ENCODE measurements around the gene GABRD. TPM values are rescaled to one million over a fixed set of nuclear protein-coding genes. Genes with fewer than 3 reads are reported as not detected.
A peak's percentile ranks its signal among the peaks of the same experiment; 100 is the strongest.

The GABRD gene
- total RNA-seq, 1 donor from 2014 or later: not detected

DNA sequence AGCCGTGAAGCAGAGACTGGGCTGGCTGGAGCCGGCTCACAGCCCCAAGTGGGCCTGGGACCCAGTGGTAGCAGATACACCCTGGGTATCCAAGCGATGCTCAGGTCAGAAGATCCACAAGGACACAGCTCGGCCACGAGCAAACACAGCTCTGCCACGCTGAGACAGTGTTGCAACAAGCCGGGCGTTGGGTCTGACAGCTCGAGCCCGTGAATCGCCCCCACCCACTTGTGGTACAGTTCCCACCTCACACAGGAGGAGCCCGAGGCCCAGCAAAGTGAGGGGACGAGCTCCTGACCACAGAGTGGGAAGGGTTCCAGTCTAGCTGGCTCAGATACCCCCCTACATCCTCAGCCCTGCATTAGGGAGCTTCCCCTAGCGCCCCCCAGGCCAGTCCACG, 22.2 kb downstream of the GABRD start:
- Histone ChIP-seq H3K27me3 (no peaks in the 10 kb centered on the region), H3K27ac (no peak overlapping the region), H3K4me1 (no peaks in the 10 kb centered on the region), H3K9me3 (no peaks in the 10 kb centered on the region), H3K4me3 (no peak overlapping the region), H3K36me3 (no peaks in the 10 kb centered on the region)
- TF ChIP-seq, protein P1, sequence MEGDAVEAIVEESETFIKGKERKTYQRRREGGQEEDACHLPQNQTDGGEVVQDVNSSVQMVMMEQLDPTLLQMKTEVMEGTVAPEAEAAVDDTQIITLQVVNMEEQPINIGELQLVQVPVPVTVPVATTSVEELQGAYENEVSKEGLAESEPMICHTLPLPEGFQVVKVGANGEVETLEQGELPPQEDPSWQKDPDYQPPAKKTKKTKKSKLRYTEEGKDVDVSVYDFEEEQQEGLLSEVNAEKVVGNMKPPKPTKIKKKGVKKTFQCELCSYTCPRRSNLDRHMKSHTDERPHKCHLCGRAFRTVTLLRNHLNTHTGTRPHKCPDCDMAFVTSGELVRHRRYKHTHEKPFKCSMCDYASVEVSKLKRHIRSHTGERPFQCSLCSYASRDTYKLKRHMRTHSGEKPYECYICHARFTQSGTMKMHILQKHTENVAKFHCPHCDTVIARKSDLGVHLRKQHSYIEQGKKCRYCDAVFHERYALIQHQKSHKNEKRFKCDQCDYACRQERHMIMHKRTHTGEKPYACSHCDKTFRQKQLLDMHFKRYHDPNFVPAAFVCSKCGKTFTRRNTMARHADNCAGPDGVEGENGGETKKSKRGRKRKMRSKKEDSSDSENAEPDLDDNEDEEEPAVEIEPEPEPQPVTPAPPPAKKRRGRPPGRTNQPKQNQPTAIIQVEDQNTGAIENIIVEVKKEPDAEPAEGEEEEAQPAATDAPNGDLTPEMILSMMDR (IDR thresholded peaks at IDR 0.05): no peak
- intact Hi-C loops (cut with DNase I): loop anchor here (10.0 kb wide), 1 partner anchor 97 kb away; no protein-coding TSS in a partner anchor
- no peak for DNase-seq (ENCODE audit: low spot score in 2 of 2)

DNA sequence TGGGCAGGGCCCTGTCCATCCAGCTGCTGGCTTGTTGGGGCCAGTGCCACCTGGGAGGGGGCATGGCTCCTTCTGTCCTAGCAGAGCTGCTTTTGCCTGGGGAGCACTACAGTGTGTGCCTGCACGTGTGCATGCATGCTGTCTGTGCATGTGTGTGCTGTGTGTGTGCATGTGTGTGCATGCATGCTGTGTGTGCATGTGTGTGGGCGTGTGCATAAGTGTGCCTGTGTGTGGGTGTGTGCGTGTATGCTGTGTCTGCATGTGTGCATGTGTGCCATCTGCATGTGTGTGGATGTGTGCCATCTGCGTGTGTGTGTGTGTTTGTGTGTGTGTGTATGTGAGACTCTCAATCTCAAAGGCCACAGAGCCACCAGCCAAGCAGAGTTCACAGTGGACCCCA, 22.7 kb downstream of the GABRD start:
- no peak for DNase-seq (ENCODE audit: low spot score in 2 of 2)
- no peaks in the 10 kb centered on the region for H3K4me1 ChIP-seq
- intact Hi-C loops (cut with DNase I): loop anchor here (10.0 kb wide), 1 partner anchor 97 kb away; no protein-coding TSS in a partner anchor
- no peaks in the 10 kb centered on the region for H3K36me3 ChIP-seq
- TF ChIP-seq, protein P1 (IDR thresholded peaks at IDR 0.05): no peak
- H3K4me3 ChIP-seq: no peak overlapping the region
- H3K27me3 ChIP-seq: no peaks in the 10 kb centered on the region
- H3K27ac ChIP-seq: no peak overlapping the region
- no peaks in the 10 kb centered on the region for H3K9me3 ChIP-seq

DNA sequence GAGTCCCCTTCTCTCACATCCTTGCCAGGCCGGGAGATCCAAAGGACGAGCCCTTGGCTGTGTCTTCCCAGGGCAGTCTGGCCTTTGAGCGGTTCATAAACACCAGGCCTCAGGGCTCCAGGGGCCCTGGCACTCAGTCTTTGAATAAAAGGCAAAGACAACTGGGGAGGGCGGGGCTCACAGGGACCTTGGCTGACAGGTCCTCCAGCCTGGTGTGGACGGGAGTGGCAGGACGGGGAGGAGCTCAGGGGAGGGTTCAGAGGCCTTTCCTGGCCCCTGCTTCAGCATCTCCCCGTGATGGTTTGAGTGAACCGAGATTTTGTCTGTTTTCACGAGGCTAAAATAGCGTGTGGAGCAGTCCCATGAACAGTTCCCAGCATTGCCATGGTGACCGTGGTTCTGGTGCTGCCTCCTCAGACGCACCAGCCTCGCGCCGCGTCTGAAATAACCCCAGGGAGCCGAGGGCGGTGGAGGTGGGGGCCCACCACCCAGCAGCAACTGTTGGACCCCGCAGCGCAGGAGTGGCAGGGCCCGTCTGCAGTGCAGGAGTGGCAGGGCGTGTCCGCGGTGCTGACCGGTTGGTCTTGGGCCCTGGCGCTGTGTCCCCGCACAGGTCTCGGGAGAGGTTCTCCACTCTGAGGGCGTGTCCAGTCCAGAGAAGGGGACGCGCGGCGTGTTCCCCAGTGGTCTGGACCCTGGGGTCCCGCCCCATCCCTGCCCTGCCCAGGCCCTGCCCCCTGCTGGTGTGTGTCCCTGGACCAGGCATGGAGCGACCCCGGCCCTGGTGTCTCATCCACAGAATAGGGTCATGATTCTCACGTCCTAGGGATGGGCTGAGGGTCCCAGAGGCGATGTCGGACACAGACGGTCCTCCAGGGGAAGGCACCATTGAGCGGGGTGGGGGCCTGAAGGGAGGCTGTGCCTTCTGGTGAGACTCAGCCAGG, 24.0 kb downstream of the GABRD start:
- no peak for DNase-seq (ENCODE audit: low spot score in 2 of 2)
- TF ChIP-seq, protein P1 (IDR thresholded peaks at IDR 0.05): no peak
- Histone ChIP-seq H3K4me3 (no peak overlapping the region), H3K36me3 (no peaks in the 10 kb centered on the region), H3K27me3 (peaks cover 4% of the 10 kb centered on the region), H3K27ac (no peak overlapping the region), H3K9me3 (no peaks in the 10 kb centered on the region), H3K4me1 (no peaks in the 10 kb centered on the region)
- intact Hi-C loops (cut with DNase I): loop anchor here (10.0 kb wide), 1 partner anchor 98 kb away; no protein-coding TSS in a partner anchor

DNA sequence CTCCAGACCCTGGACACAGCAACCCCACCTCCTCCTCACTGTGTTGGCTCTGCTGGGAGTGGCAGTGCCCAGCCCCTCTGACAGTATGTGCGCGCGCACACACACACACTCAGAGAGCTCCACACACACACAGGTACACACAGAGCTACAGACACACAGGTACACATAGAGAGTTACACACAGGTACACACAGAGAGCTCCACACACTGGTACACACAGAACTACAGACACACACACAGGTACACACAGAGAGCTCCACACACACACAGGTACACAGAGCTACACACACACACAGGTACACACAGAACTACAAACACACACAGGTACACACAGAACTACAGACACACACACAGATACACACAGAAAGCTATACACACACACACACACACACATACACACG, 24.7 kb downstream of the GABRD start:
- Histone ChIP-seq H3K27me3 (peaks cover 4% of the 10 kb centered on the region), H3K36me3 (no peaks in the 10 kb centered on the region), H3K9me3 (no peaks in the 10 kb centered on the region), H3K27ac (no peak overlapping the region), H3K4me3 (no peak overlapping the region), H3K4me1 (no peaks in the 10 kb centered on the region)
- intact Hi-C loops (cut with DNase I): loop anchor here (10.0 kb wide), 1 partner anchor 99 kb away; no protein-coding TSS in a partner anchor
- TF ChIP-seq, protein P1 (IDR thresholded peaks at IDR 0.05): no peak
- no peak for DNase-seq (ENCODE audit: low spot score in 2 of 2)

DNA sequence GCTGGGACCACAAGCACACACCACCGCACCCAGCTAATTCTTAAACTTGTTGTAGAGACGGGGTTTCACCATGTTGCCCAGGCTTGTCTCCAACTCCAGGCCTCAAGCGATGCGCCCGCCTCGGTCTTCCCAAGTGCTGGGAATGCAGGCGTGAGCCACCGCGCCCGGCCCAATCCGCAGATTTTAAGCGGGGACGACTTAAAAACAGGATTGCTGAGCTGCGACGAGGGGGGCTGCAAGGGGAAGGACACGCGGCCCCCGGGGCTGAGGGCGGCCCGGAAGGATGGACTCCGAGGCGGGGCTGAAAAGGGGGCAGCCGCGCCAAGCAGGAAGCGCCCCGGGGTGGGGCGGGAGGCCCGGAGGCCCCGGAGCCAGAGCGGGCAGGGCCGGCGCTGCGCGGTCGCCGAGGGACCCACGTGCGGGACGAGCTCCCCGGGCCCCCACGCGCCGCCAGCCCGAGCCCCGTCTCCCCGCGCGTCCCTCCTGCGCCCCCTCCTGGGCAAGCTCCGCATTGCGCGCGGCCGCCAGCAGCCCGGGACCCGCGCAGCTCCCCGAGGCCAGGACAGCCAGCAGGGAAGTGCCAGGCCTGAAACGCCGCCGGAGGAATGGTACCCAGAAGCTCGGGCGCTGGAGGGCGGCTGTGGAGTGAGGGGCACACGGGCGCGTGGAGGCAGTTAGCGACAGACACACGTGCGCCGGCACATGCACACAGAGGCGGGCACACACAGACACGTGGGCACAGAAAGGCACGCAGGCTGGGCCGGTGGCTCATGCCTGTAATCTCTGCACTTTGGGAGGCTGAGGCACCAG, 25.6 kb downstream of the GABRD start:
- TF ChIP-seq, protein P1 (IDR thresholded peaks at IDR 0.05): peak; percentile 24 to 76 (median 60)
- DNase-seq (ENCODE audit: low spot score in 2 of 2): peak in 1 of 2 donors; percentile 73
- no peaks in the 10 kb centered on the region for H3K9me3 ChIP-seq
- intact Hi-C loops (cut with DNase I): loop anchor here (10.0 kb wide), 1 partner anchor 100 kb away; no protein-coding TSS in a partner anchor
- H3K27ac ChIP-seq: no peak overlapping the region
- H3K4me1 ChIP-seq: no peaks in the 10 kb centered on the region
- H3K27me3 ChIP-seq: peaks cover 4% of the 10 kb centered on the region
- peak overlapping the region; percentile 3 to 37 for H3K4me3 ChIP-seq
- H3K36me3 ChIP-seq: no peaks in the 10 kb centered on the region

All from ascending aorta (tissue), 2 donors.